ENCODE measurements around the gene HOXD4.

Gene HOXD4

GRCh38 chr2:176110415-176111308 lies 40.7 kb upstream of the HOXD4 start:
- H3K4me3 ChIP-seq (ENCODE audit: low read depth, low read length): no peak overlapping the region
- TF ChIP-seq, protein P1, sequence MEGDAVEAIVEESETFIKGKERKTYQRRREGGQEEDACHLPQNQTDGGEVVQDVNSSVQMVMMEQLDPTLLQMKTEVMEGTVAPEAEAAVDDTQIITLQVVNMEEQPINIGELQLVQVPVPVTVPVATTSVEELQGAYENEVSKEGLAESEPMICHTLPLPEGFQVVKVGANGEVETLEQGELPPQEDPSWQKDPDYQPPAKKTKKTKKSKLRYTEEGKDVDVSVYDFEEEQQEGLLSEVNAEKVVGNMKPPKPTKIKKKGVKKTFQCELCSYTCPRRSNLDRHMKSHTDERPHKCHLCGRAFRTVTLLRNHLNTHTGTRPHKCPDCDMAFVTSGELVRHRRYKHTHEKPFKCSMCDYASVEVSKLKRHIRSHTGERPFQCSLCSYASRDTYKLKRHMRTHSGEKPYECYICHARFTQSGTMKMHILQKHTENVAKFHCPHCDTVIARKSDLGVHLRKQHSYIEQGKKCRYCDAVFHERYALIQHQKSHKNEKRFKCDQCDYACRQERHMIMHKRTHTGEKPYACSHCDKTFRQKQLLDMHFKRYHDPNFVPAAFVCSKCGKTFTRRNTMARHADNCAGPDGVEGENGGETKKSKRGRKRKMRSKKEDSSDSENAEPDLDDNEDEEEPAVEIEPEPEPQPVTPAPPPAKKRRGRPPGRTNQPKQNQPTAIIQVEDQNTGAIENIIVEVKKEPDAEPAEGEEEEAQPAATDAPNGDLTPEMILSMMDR (IDR thresholded peaks at IDR 0.05; ENCODE audit: borderline replicate concordance, insufficient read depth, low read depth, low read length): no peak

DNA sequence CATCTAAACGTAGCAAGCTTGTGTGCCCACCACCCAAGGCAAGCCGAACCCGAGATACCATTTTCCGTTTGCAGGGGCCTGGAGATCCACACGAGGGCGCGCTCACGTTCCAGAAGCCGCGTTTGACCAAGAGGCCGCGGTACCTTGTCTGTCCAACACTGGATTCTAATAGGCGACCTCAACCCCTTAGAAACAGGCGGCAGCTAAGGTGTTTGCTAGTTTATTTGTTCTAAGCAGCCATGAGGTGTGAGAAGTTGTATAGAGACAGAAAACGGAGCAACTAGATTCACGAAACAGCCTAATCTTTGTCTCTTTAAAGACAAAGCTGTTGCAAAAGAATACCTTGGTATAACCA lies 40.1 kb upstream of the HOXD4 start:
- TF ChIP-seq, protein P1 (IDR thresholded peaks at IDR 0.05; ENCODE audit: borderline replicate concordance, insufficient read depth, low read depth, low read length): peak; percentile 85
- no peak overlapping the region for H3K4me3 ChIP-seq (ENCODE audit: low read depth, low read length)

DNA sequence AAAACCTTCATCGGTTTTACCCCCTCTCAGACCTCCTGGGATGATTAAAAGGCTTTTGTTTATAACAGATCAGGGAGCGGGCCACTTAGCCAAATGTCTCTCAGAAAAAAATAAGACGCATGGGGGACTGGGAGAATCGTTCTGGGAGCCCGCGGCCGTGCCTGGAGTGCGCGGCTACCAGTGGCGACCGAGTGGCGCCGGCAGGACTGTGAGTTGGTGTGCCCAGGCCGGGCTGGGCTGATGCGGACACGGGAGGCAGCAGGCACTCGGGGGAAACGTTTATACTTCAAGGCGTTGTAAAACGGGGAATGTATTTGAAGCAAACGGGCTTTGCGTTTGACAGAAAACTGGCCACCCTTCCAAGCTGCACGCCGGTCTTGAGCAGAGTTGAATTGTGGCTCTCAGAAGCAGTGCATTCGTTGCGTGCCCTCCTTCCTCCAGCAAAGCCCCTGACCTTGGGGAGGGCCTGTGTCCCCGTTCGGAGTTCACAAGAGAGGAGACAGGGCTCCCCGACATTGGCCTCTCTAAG lies 39.4 kb upstream of the HOXD4 start:
- TF ChIP-seq, protein P1 (IDR thresholded peaks at IDR 0.05; ENCODE audit: borderline replicate concordance, insufficient read depth, low read depth, low read length): no peak

DNA sequence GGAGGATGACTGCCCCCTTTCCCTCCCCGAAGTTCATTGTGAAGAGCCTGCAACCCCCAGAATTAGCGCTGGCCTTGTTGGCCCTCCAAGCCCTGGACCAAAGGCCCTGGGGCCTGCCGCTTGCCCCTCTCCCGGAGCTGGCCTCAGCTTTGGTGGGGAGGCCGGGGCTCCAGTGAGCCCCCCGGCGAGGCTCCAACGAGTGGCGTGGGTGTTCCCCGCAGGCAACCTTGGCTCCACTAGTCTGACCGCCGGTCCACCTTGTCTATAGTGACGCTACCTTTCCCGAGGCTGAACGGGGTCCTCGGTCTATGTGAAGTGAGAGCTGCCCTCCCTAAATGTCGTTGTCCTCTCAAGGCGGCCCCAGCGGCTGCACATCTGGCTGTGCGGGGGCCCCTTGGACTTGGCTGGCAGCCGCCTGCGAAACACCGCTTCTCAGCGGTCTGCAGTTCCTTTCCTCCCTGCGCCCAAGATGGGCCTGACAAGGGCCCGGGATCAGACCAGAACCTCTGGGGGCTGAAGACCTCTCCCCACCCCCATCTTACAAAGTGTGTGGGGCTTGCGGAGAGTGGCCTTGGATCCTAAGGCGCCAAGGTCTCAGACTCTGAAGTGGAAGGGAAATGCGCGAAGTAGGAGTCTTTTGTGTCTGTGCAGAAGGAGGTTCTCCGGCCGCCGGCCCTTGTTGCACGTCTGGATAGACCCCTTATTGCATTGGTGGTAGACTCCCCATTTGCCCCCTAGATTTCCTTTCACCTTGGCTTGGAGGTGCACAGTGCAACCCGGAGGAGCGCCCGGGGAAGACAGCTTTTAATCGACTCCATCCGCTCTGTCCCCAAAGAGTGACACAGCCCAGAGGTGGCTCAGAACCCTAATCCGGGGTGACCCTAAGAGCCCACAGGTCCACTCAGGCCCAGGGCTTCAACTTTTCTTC lies 38.7 kb upstream of the HOXD4 start:
- H3K4me3 ChIP-seq (ENCODE audit: low read depth, low read length): no peak overlapping the region
- TF ChIP-seq, protein P1 (IDR thresholded peaks at IDR 0.05; ENCODE audit: borderline replicate concordance, insufficient read depth, low read depth, low read length): no peak

More for the DNA sequence above, 39.4 kb upstream of the HOXD4 start:
- no peak overlapping the region for H3K4me3 ChIP-seq (ENCODE audit: low read depth, low read length)

DNA sequence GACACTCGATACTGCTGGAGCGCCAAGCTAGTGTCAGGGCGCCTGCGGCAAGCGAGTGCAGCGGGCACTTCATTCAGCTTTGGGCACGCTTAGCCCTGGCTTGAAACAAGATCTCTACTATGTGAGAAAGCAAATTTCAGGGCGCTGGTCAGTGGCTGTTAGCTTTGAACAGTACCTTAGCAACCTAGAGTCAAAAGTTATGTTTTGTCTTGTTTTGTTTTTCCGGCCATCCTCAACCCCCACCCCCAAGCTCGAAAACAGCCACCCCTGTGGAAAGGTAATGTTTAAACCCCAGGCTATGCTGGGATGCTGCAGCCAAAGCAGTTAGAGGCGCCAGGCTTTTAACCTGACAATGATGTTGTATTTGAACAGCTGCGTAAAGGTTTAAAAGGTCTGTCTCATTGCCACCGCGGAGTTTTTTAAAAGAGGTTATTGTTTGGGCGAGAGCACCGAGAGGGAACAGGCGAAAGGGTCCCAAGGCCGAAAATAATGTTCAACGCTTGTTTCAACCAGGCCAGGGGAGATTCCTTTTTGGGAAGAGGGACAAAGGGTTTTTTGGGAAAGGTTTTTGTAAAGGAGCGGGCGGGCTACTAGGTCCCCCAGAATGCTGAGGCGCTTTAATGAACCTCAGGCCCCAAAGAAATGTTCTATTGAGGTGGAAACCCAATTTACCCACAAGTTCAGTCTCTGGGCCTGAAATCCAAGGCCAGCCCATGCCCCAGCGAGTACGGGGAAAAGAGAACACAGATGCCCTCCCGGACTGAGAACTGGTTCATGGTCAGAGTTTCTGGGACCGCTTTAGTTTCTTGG lies 37.0 kb upstream of the HOXD4 start:
- TF ChIP-seq, protein P1 (IDR thresholded peaks at IDR 0.05; ENCODE audit: borderline replicate concordance, insufficient read depth, low read depth, low read length): no peak
- no peak overlapping the region for H3K4me3 ChIP-seq (ENCODE audit: low read depth, low read length)

GRCh38 chr2:176114930-176115625 lies 36.3 kb upstream of the HOXD4 start:
- H3K4me3 ChIP-seq (ENCODE audit: low read depth, low read length): no peak overlapping the region
- TF ChIP-seq, protein P1 (IDR thresholded peaks at IDR 0.05; ENCODE audit: borderline replicate concordance, insufficient read depth, low read depth, low read length): no peak

Measured in GM12875 (cell line).